Mesendoderm (in vitro differentiated cells): ENCODE data around the gene SIRT2.

Experiments used
- DNase-seq: peaks from one replicate; pipeline ENCODE4 v3.0.0; 2013
- H2AK5ac ChIP-seq: 2 replicates; pipeline ENCODE4 v1.6.1; 2013; ENCODE audit warnings: low read length, inconsistent platforms
- H2BK120ac ChIP-seq: 2 replicates; pipeline ENCODE4 v1.6.1; 2013; ENCODE audit warnings: low read depth, mild to moderate bottlenecking, low read length, moderate library complexity, mixed read lengths
- H2BK15ac ChIP-seq: replicated peaks from 2 replicates; pipeline ENCODE4 v1.6.1; 2013; ENCODE audit warnings: low read depth, mild to moderate bottlenecking, moderate library complexity
- H2BK5ac ChIP-seq: 2 replicates; pipeline ENCODE4 v1.6.1; 2013; ENCODE audit warnings: low read length, inconsistent platforms
- H3K18ac ChIP-seq: 2 replicates; pipeline ENCODE4 v1.6.1; 2013; ENCODE audit warnings: mild to moderate bottlenecking, low read length, mixed read lengths
- H3K23ac ChIP-seq: one replicate; pipeline ENCODE4 v1.6.1; 2013; ENCODE audit warnings: low read length
- H3K27ac ChIP-seq: 2 replicates; pipeline ENCODE4 v1.5.1; 2013; ENCODE audit warnings: low read depth, mild to moderate bottlenecking, inconsistent platforms, low read length, moderate library complexity
- H3K27me3 ChIP-seq: 2 replicates; pipeline ENCODE4 v1.6.1; 2013; ENCODE audit warnings: low read length, control low read depth, mild to moderate bottlenecking, inconsistent platforms; ENCODE audit not compliant: insufficient read depth, poor library complexity
- H3K36me3 ChIP-seq: 2 replicates; pipeline ENCODE4 v1.6.1; 2013; ENCODE audit warnings: low read length, inconsistent platforms; ENCODE audit not compliant: control insufficient read depth, insufficient read depth
- H3K4ac ChIP-seq: one replicate; pipeline ENCODE4 v1.6.1; 2013; ENCODE audit warnings: low read depth, mild to moderate bottlenecking, low read length, moderate library complexity
- H3K4me1 ChIP-seq: 2 replicates; pipeline ENCODE4 v1.6.1; 2013; ENCODE audit warnings: low read depth, low read length, inconsistent platforms; ENCODE audit not compliant: control insufficient read depth
- H3K4me2 ChIP-seq: 2 replicates; pipeline ENCODE4 v1.6.1; 2013; ENCODE audit warnings: low read length
- H3K4me3 ChIP-seq: 2 replicates; pipeline ENCODE4 v1.5.1; 2013; ENCODE audit warnings: mild to moderate bottlenecking, low read length
- H3K56ac ChIP-seq: one replicate; pipeline ENCODE4 v1.6.1; 2013; ENCODE audit warnings: low read length
- H3K79me1 ChIP-seq: 2 replicates; pipeline ENCODE4 v1.6.1; 2013; ENCODE audit warnings: low read length, inconsistent platforms
- H3K79me2 ChIP-seq: 2 replicates; pipeline ENCODE4 v1.6.1; 2013; ENCODE audit warnings: mild to moderate bottlenecking, low read length; ENCODE audit not compliant: control insufficient read depth, insufficient read depth
- H3K9ac ChIP-seq: 2 replicates; pipeline ENCODE4 v1.6.1; 2013; ENCODE audit warnings: low read length, inconsistent platforms
- H4K5ac ChIP-seq: one replicate; pipeline ENCODE4 v1.6.1; 2013; ENCODE audit warnings: low read length
- H4K8ac ChIP-seq: one replicate; pipeline ENCODE4 v1.6.1; 2013; ENCODE audit warnings: low read depth, mild to moderate bottlenecking, control low read depth, low read length, moderate library complexity
- WGBS: extraction: QIAGEN DNeasy Blood & Tissue Kit; methylation state at CpG from one replicate; pipeline ENCODE4 v1.1.7; 2013; ENCODE audit warnings: low lambda C conversion rate, missing lambda C conversion rate; ENCODE audit not compliant: insufficient coverage; ENCODE audit errors: extremely low coverage; 5-methylcytosine and 5-hydroxymethylcytosine counted together

The SIRT2 gene

DNA sequence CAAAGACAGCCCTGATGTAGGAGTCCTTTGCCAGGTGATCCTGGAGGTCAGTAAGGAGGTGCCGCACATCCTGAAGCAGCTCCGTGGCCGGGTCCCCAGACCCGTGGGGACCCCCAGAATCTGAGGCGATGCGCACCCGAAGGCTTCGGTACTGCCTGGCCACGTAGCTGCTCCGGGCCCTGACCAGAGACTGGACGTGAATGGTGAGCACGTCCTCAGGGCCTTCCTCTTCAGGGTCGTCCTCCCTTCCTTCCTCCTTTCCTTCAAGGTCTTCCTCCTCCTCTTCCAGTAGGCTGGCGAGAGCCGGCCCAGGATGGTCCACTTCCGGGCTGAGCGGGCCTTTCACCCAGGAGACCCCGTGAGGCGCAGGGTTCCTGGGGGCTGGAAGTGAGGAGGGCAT lies 28.8 kb downstream of the SIRT2 start:
- Histone ChIP-seq H3K4me1 (peaks cover 2% of the 10 kb centered on the region), H4K8ac (no peak overlapping the region), H3K4me3 (no peak overlapping the region), H2BK15ac (no peak overlapping the region), H3K36me3 (no peaks in the 10 kb centered on the region), H2BK120ac (no peak overlapping the region), H3K27me3 (no peaks in the 10 kb centered on the region), H3K9ac (no peak overlapping the region), H3K27ac (no peak overlapping the region), H3K18ac (no peak overlapping the region), H3K79me1 (no peaks in the 10 kb centered on the region), H2BK5ac (no peak overlapping the region), H3K23ac (no peak overlapping the region), H4K5ac (no peak overlapping the region), H3K4ac (no peak overlapping the region), H3K79me2 (no peaks in the 10 kb centered on the region), H2AK5ac (no peak overlapping the region), H3K56ac (peak overlapping the region; percentile 90), H3K4me2 (no peak overlapping the region)
- WGBS, result no CpG with 5 or more reads among the region's 19 CpGs
- DNase-seq, result no peak

DNA sequence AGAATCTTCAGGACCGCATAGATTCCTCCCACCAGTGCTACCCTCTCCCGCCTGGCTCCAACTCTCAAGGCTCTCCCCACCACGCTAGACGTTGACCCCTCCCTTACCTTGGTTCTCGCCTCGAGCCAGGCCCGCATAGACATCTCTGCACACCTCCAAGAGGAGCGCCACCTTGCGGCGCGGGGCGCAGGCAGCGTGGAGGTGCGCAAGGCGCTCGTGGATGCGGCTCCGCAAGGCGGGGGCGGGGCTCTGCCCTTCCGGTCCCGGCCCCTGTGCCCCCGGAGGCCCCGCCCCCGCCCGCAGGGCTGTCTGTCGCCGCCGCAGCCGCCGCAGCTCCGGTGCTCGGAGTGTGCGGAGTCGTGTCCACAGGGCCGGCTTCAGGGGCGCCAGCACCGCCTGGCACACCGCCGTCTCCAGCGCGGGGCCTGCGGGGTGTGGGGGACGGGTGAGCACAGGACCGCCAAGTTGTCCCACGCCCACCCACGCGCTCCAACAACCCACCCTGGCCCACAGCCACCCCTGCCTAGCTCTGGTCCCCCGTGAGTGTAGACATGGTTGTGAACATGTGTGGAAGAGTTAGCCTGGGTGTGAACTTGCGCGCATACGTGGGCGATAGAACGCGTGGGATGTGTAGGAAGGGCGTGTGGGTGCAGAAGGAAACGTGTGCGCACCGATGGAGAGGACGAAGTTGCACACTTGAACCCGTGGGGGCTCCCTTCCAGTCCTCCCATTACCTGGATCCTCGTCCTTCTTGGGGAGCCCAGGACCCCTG lies 29.4 kb downstream of the SIRT2 start:
- H3K79me1 ChIP-seq, result no peaks in the 10 kb centered on the region
- no peak overlapping the region for H3K4ac ChIP-seq
- peak; percentile 90 for DNase-seq
- H3K27me3 ChIP-seq, result no peaks in the 10 kb centered on the region
- no peak overlapping the region for H4K8ac ChIP-seq
- no peak overlapping the region for H3K27ac ChIP-seq
- H3K79me2 ChIP-seq, result no peaks in the 10 kb centered on the region
- peak overlapping the region; percentile 1 for H2BK5ac ChIP-seq
- H3K4me3 ChIP-seq, result peak overlapping the region; percentile 11
- H2BK15ac ChIP-seq, result no peak overlapping the region
- no peaks in the 10 kb centered on the region for H3K36me3 ChIP-seq
- H3K18ac ChIP-seq, result peak overlapping the region; percentile 6
- peaks cover 2% of the 10 kb centered on the region for H3K4me1 ChIP-seq
- H3K56ac ChIP-seq, result peak overlapping the region; percentile 90
- H3K23ac ChIP-seq, result no peak overlapping the region
- H3K4me2 ChIP-seq, result peak overlapping the region; percentile 34
- peak overlapping the region; percentile 74 for H3K9ac ChIP-seq
- no peak overlapping the region for H2BK120ac ChIP-seq
- 100% methylated on average over 7 of the region's 62 CpGs for WGBS
- H4K5ac ChIP-seq, result no peak overlapping the region
- no peak overlapping the region for H2AK5ac ChIP-seq

- Histone ChIP-seq H3K27ac (no peak overlapping the region), H3K4me1 (peaks cover 2% of the 10 kb centered on the region), H2BK120ac (no peak overlapping the region), H3K18ac (no peak overlapping the region), H3K23ac (peak overlapping the region; percentile 15), H3K4me2 (peak overlapping the region; percentile 34), H2AK5ac (no peak overlapping the region), H3K27me3 (no peaks in the 10 kb centered on the region), H3K9ac (peak overlapping the region; percentile 72), H4K5ac (no peak overlapping the region), H3K36me3 (no peaks in the 10 kb centered on the region), H3K4ac (no peak overlapping the region), H3K79me2 (no peaks in the 10 kb centered on the region), H3K79me1 (no peaks in the 10 kb centered on the region), H2BK5ac (no peak overlapping the region), H3K56ac (peak overlapping the region; percentile 90), H4K8ac (no peak overlapping the region), H3K4me3 (peak overlapping the region; percentile 1), H2BK15ac (no peak overlapping the region)
- WGBS, result no CpG with 5 or more reads among the region's 34 CpGs
- peak; percentile 11 for DNase-seq
Observed at GRCh38 chr19:38869160-38869835, 30.1 kb downstream of the SIRT2 start.

DNA sequence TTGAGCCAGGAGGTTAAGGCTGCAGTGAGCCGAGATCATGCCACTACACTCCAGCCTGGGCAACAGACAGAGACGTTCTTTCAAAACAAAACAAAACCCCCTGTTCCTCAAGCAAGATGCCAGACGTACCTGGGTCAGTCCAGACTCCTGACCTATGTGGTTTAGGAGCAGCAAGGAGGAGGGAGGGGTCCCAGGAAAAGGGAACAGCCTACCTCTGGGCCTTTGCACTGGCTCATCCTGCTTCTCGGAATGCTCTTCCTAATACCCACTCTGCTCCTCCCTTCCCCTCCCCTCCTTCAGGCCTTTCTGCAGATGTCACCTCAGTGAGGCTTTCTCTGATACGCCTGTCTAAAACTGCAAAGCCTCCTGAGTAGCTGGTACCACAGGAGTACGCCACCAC lies 30.9 kb downstream of the SIRT2 start:
- Histone ChIP-seq H3K79me1 (no peaks in the 10 kb centered on the region), H3K4ac (no peak overlapping the region), H3K4me2 (no peak overlapping the region), H2BK120ac (no peak overlapping the region), H3K23ac (no peak overlapping the region), H3K18ac (no peak overlapping the region), H3K27me3 (no peaks in the 10 kb centered on the region), H4K8ac (no peak overlapping the region), H3K4me1 (peaks cover 2% of the 10 kb centered on the region), H3K9ac (no peak overlapping the region), H4K5ac (no peak overlapping the region), H3K27ac (no peak overlapping the region), H3K36me3 (no peaks in the 10 kb centered on the region), H2BK15ac (no peak overlapping the region), H2AK5ac (no peak overlapping the region), H2BK5ac (no peak overlapping the region), H3K79me2 (no peaks in the 10 kb centered on the region), H3K56ac (no peak overlapping the region), H3K4me3 (no peak overlapping the region)
- no CpG with 5 or more reads among the region's 6 CpGs for WGBS
- DNase-seq, result peak; percentile 21

DNA sequence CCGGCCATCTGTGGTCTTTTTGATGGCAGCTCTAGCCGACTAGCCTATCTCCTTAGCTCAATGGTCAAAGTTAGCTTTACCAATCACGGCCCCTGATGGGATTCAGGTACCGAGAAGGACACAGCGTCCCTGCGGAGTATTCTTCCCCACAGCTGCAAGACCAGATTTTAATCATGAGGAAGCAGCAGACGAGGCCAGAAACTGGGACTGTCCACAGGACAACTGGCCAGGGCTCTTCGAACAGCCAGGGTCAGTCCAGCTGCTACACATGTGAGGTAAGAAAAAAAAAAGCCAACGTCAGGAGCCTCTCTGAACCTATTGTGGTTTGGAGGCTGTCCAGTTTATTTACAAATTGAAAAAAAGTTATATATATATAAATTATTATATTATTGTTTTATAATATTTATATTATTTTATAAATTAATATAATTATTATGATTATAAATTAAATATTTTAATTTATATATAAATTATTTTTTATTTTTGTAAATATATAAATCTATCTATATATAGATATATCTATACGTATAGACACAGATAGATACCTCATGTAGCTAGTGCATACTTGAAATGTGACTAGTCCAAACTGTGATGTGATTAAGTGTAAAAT lies 32.1 kb downstream of the SIRT2 start:
- no CpG with 5 or more reads among the region's 10 CpGs for WGBS
- H3K23ac ChIP-seq, result no peak overlapping the region
- H4K5ac ChIP-seq, result no peak overlapping the region
- no peaks in the 10 kb centered on the region for H3K79me2 ChIP-seq
- no peak overlapping the region for H3K9ac ChIP-seq
- no peaks in the 10 kb centered on the region for H3K27me3 ChIP-seq
- H3K18ac ChIP-seq, result no peak overlapping the region
- H2BK15ac ChIP-seq, result no peak overlapping the region
- no peaks in the 10 kb centered on the region for H3K79me1 ChIP-seq
- no peaks in the 10 kb centered on the region for H3K36me3 ChIP-seq
- H3K56ac ChIP-seq, result no peak overlapping the region
- no peak overlapping the region for H4K8ac ChIP-seq
- no peak for DNase-seq
- no peak overlapping the region for H3K4me3 ChIP-seq
- no peak overlapping the region for H2BK120ac ChIP-seq
- no peak overlapping the region for H2AK5ac ChIP-seq
- H3K4ac ChIP-seq, result no peak overlapping the region
- H2BK5ac ChIP-seq, result no peak overlapping the region
- H3K4me2 ChIP-seq, result no peak overlapping the region
- peaks cover 2% of the 10 kb centered on the region for H3K4me1 ChIP-seq
- H3K27ac ChIP-seq, result no peak overlapping the region
